Esophagus squamous epithelium (tissue), 4 donors: ENCODE data around the gene NFIB.

Experiments used
- CTCF ChIP-seq, 6 experiments: fragments of 450-650 bp in 4 of 6; fragments of 200-600 bp in 2 of 6; sonication (generic) in 2 of 6; IDR thresholded peaks; one replicate each; pipeline ENCODE4 v1.5.1; 2016 to 2019; ENCODE audit warnings: antibody characterized with exemption in 6 of 6, mild to moderate bottlenecking in 4 of 6, moderate library complexity in 4 of 6
- POLR2A ChIP-seq, 4 donors: fragments of 450-650 bp; IDR thresholded peaks; one replicate each; pipeline ENCODE4 v1.6.1; 2017; ENCODE audit warnings: antibody characterized with exemption in 4 of 4, mild to moderate bottlenecking in 4 of 4, moderate library complexity in 3 of 4

DNA sequence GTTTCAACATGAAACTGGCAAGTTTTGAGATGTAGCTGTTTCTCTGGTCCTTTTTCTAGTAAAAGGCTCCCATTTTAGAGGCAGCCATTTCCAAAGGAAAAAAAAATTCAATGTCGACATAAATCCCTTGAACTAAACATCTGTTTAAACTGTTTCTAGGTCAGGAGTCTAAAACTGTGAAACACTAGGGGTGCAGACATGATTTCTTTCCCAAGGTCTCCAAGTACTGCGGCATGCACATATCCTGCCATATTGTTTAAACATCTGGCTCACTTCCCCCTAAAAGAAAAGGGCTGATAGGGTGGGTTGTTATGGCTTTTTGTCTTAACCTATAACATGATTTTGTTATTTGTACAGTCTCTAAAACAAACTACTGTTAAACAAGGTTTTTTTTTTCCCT is 51.1 kb downstream of the NFIB start:
- TF ChIP-seq CTCF (IDR thresholded peaks at IDR 0.05) (no peak), POLR2A (IDR thresholded peaks at IDR 0.05) (no peak)
